Endodermal cell (in vitro differentiated cells): ENCODE data around the gene PIGX. TPM values are rescaled to one million over a fixed set of nuclear protein-coding genes. Genes with fewer than 3 reads are reported as not detected.

ENCODE experiments used
- DNase-seq: peaks from one replicate; pipeline ENCODE4 v3.0.0-alpha.2; 2017
- H3K27ac ChIP-seq: 2 replicates; pipeline ENCODE4 v1.5.1; 2013; ENCODE audit warnings: mild to moderate bottlenecking, low read depth, low read length, moderate library complexity
- H3K27me3 ChIP-seq: 2 replicates; pipeline ENCODE4 v1.6.1; 2013; ENCODE audit warnings: mild to moderate bottlenecking, low read length, moderate library complexity; ENCODE audit not compliant: insufficient read depth, control insufficient read depth, poor library complexity, severe bottlenecking
- H3K36me3 ChIP-seq: 2 replicates; pipeline ENCODE4 v1.7.0; 2013; ENCODE audit warnings: mild to moderate bottlenecking, low read length, moderate library complexity; ENCODE audit not compliant: control insufficient read depth, insufficient read depth
- H3K4me1 ChIP-seq: one replicate; pipeline ENCODE4 v1.7.0; 2013; ENCODE audit warnings: low read length; ENCODE audit not compliant: control insufficient read depth, insufficient read depth
- H3K4me3 ChIP-seq: 2 replicates; pipeline ENCODE4 v1.5.1; 2013; ENCODE audit warnings: mild to moderate bottlenecking, low read length, moderate library complexity
- H3K9ac ChIP-seq: 2 replicates; pipeline ENCODE4 v1.6.1; 2013; ENCODE audit warnings: mild to moderate bottlenecking, low read length, moderate library complexity; ENCODE audit not compliant: poor library complexity, severe bottlenecking; ENCODE audit errors: extremely low read depth
- H3K9me3 ChIP-seq: 2 replicates; pipeline ENCODE4 v1.6.1; 2013; ENCODE audit warnings: mild to moderate bottlenecking, low read length, moderate library complexity; ENCODE audit not compliant: control insufficient read depth
- H3K27ac Mint-ChIP-seq: 2 replicates; pipeline ENCODE4 v1.8.0; 2020; ENCODE audit warnings: mixed read lengths
- H3K27me3 Mint-ChIP-seq: 2 replicates; pipeline ENCODE4 v1.8.0; 2021; ENCODE audit warnings: mild to moderate bottlenecking, mixed read lengths; ENCODE audit not compliant: insufficient read depth
- H3K36me3 Mint-ChIP-seq: 2 replicates; pipeline ENCODE4 v1.8.0; 2020; ENCODE audit warnings: low read depth, mixed read lengths
- H3K4me1 Mint-ChIP-seq: 2 replicates; pipeline ENCODE4 v1.8.0; 2020; ENCODE audit warnings: mixed read lengths
- H3K4me3 Mint-ChIP-seq: 2 replicates; pipeline ENCODE4 v1.8.0; 2020; ENCODE audit warnings: mild to moderate bottlenecking, moderate library complexity, mixed read lengths
- H3K9me3 Mint-ChIP-seq: 2 replicates; pipeline ENCODE4 v1.8.0; 2020; ENCODE audit warnings: mild to moderate bottlenecking, mixed read lengths
- CTCF ChIP-seq: fragments of 200-600 bp; sonication (generic); conservative IDR thresholded peaks from 2 replicates; pipeline ENCODE4 v1.5.0; 2021; ENCODE audit warnings: antibody characterized with exemption, mild to moderate bottlenecking
- WGBS, 2 experiments: methylation state at CpG; one replicate each; pipeline versions ENCODE4 v1.1.5 to v1.1.7; 2013; ENCODE audit warnings: missing lambda C conversion rate in 2 of 2, mixed read lengths in 1 of 2; ENCODE audit not compliant: insufficient coverage in 1 of 2, insufficient read length in 1 of 2; 5-methylcytosine and 5-hydroxymethylcytosine counted together
- total RNA-seq, 2 donors: library from RNA; stranded (reverse); fragmentation: NEBNext Ultra II Directional in 1 of 2; extraction: Animal tissue kit (Norgen Biotek cat#: 25700) in 1 of 2; gene quantifications; 2 replicates in 1 of 2; 3 replicates in 1 of 2; pipeline ENCODE4 v1.2.1, GENCODE V29; 2021

Gene PIGX
- total RNA-seq, 2 donors from 2014 or later = 21.8 to 33.3 TPM

- H3K27ac ChIP-seq = no peak overlapping the region
- DNase-seq = no peak
Observed at GRCh38 chr3:196689941-196690660, 22.1 kb upstream of the PIGX start.

GRCh38 chr3:196691386-196691785, 20.8 kb upstream of the PIGX start:
- no peaks in the 10 kb centered on the region for H3K9me3 Mint-ChIP-seq
- H3K27ac Mint-ChIP-seq = no peak overlapping the region
- no peak for TF ChIP-seq CTCF

More at GRCh38 chr3:196689941-196690660, 22.1 kb upstream of the PIGX start:
- Mint-ChIP-seq H3K9me3 (no peaks in the 10 kb centered on the region), H3K27ac (no peak overlapping the region), H3K36me3 (no peaks in the 10 kb centered on the region), H3K4me3 (no peak overlapping the region), H3K4me1 (no peaks in the 10 kb centered on the region), H3K27me3 (no peaks in the 10 kb centered on the region)
- H3K4me1 ChIP-seq = no peaks in the 10 kb centered on the region
- no peak overlapping the region for H3K9ac ChIP-seq
- no peaks in the 10 kb centered on the region for H3K36me3 ChIP-seq
- 95% methylated on average over 11 to 15 of the region's 17 CpGs for WGBS, 2 experiments
- H3K9me3 ChIP-seq = no peaks in the 10 kb centered on the region
- no peak for TF ChIP-seq CTCF
- H3K27me3 ChIP-seq = no peaks in the 10 kb centered on the region
- no peak overlapping the region for H3K4me3 ChIP-seq

GRCh38 chr3:196694202-196694638, 18.0 kb upstream of the PIGX start:
- Mint-ChIP-seq H3K4me3 (no peak overlapping the region), H3K9me3 (no peaks in the 10 kb centered on the region), H3K36me3 (no peaks in the 10 kb centered on the region), H3K27me3 (no peaks in the 10 kb centered on the region), H3K27ac (no peak overlapping the region), H3K4me1 (no peaks in the 10 kb centered on the region)
- H3K4me1 ChIP-seq = no peaks in the 10 kb centered on the region
- H3K27ac ChIP-seq = no peak overlapping the region
- no peaks in the 10 kb centered on the region for H3K27me3 ChIP-seq
- no peaks in the 10 kb centered on the region for H3K36me3 ChIP-seq
- DNase-seq = no peak
- 67% methylated on average over 1 of the region's 1 CpG; no CpG with 5 or more reads in 1 of the 2 experiments for WGBS, 2 experiments
- no peak overlapping the region for H3K9ac ChIP-seq
- no peak for TF ChIP-seq CTCF
- no peak overlapping the region for H3K4me3 ChIP-seq
- H3K9me3 ChIP-seq = no peaks in the 10 kb centered on the region

More at GRCh38 chr3:196691386-196691785, 20.8 kb upstream of the PIGX start:
- Mint-ChIP-seq H3K36me3 (no peaks in the 10 kb centered on the region), H3K4me1 (no peaks in the 10 kb centered on the region), H3K27me3 (no peaks in the 10 kb centered on the region), H3K4me3 (no peak overlapping the region)
- Histone ChIP-seq H3K9ac (no peak overlapping the region), H3K27me3 (no peaks in the 10 kb centered on the region), H3K4me1 (no peaks in the 10 kb centered on the region), H3K27ac (no peak overlapping the region), H3K9me3 (no peaks in the 10 kb centered on the region), H3K4me3 (no peak overlapping the region), H3K36me3 (no peaks in the 10 kb centered on the region)
- 85 to 87% methylated on average over 7 to 8 of the region's 8 CpGs for WGBS, 2 experiments
- DNase-seq = no peak
